Right hindlimb (tissue), 1 donor: ENCODE results near the gene TOX4.
"Not testable (repeated sequence)": the region's sequence is repeated elsewhere in the genome, so short reads cannot be mapped to it uniquely, and the experiment has no call there.

Experiments
- DNase-seq: peaks from one replicate; pipeline ENCODE4 v3.0.0-alpha.2; 2018

The TOX4 gene

GRCh38 chr14:21535545-21536417, 58.8 kb downstream of the TOX4 start:
- DNase-seq: no peak

DNA sequence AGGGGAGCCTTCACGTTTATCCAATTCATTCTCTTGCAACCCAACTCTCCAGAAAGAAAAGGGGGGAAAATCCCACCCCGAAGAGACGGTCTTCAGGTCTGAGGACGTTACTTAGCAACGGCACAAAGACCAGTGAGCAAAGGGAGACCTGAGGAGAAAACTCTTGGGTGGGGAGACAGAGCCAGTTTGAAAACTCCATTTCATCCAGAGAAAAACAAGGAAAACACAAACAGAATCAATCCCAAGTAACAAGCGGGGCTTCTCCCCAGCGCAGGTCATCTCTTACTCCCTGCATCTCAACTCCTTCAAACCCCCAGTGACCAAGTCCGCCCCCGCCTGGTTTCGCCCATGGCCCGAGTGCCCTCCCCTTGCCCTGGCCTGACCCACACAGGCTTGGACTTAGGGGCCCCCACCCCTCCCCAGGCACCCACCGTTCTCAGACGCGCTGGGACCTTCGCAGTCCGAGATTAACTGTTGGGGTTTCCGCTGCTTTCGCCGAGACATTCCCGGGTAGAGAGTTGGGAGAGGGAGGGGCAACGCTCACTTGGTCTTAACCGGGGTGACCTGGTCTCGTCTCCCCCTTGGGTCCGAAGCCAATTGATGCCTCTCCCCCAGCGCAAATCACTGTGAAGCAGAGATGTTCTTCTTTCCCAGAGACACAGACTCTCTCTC, 59.6 kb downstream of the TOX4 start:
- DNase-seq: peak; percentile 23

GRCh38 chr14:21537090-21537424, 60.1 kb downstream of the TOX4 start:
- no peak for DNase-seq

- no peak for DNase-seq
These were observed 62.4 kb downstream of the TOX4 start for GRCh38 chr14:21539189-21539940.

- DNase-seq: no peak
These were observed 64.5 kb downstream of the TOX4 start for GRCh38 chr14:21541413-21542074.

DNA sequence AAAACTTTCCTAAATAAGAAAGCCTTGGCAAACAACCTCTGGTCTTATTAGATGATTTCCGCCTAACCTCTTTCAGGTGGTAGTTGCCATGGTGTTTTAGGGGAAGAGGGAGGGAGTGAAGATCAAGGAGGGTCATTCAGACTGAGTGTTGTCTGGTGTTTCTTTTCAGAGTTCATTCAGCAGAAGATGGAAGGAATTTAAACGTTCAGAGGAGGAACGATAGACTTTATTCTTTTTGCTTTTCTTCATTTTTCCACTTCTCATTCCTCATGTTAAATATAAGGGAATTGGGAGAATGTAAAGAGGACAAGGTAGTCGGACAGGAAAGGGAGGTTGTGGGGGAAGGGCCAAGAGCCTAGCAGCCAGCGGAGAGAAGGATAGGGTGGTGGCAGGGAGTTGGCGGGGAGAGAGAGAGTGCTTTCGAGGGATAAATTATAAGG, 66.5 kb downstream of the TOX4 start:
- DNase-seq: no peak

- no peak for DNase-seq
These were observed 67.0 kb downstream of the TOX4 start for GRCh38 chr14:21543963-21544362.

DNA sequence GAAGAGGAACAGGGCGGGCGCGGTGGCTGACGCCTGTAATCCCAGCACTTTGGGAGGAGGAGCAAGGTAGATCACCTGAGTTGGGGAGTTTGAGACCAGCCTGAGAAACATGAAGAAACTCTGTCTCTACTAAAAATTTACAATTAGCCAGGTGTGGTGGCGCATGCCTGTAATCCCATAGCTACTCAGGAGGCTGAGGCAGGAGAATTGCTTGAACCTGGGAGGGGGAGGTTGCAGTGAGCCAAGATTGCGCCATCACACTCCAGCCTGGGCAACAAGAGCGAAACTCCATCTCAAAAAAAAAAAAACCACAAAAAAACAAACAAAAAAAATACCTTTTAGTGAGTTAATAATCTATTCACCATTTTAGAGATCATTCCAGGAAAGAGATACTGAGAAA, 67.6 kb downstream of the TOX4 start:
- not testable (repeated sequence) for DNase-seq
